T-helper 1 cell treated with Interleukin-12 subunit alpha and Interleukin-12 subunit beta and Interleukin-4 antibody, amounts not matched to agents 30 ng/mL and 1 ng/mL, for 36 hours (primary cell): ENCODE data around the gene TNS1. TPM values are rescaled to one million over a fixed set of nuclear protein-coding genes. Genes with fewer than 3 reads are reported as not detected.

Experiments
- intact Hi-C: fragments of 100-400 bp; cut with micrococcal nuclease; formaldehyde crosslinking; loops from one replicate; pipeline ENCODE4 v1.15.1; 2024
- total RNA-seq: library from RNA; stranded (reverse); gene quantifications from 2 replicates; pipeline ENCODE4 v1.2.3, GENCODE V29; 2022

The TNS1 gene
- total RNA-seq, 1 donor from 2014 or later, result 1.0 TPM

DNA sequence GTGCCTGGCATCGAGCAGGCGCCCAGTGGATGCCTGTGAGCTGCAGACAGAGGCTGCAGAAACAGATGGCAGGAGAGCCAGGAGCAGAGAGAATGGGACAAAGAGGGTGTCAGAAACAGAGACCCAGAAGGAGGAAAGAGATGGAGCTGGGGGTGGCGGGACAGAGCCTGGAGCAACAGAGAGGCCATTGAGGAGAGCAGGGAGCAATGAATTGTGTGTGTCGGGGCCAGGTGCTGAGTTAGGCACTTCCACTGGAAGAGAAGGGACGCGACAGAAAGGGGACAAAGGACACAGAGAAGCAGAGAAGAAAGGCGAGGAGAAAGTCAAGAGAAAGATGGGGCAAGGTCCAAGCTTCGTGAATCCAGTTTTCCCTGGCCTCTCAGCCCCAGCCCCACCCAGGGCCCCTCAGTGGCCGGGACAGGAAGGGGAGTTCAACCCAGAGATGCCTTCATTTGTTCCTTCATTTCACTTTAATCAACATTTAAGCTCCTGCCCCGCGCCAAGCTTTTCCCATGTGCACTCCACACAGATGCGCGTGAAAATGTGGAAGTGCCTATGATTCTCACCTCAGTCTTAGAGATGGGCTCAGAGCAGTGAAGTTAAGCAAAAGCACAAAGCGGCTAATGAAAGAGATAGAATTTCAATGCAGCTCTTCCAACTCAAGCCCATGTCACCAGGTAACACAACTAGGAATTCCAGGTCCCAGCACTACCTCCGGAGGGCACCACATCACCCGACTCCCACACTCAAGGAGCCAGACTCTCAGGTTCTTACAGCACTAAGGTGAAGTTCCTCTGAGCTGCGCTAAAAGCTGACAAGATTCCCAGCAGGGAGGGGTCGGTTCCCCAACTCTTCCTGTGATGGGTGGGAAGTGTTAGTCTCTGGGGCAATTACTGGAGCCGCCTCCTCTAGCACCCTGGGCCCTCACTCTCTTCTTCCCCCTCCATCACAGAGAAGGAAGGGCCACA is 55.1 kb downstream of the TNS1 start:
- intact Hi-C loops, result no loop called here

DNA sequence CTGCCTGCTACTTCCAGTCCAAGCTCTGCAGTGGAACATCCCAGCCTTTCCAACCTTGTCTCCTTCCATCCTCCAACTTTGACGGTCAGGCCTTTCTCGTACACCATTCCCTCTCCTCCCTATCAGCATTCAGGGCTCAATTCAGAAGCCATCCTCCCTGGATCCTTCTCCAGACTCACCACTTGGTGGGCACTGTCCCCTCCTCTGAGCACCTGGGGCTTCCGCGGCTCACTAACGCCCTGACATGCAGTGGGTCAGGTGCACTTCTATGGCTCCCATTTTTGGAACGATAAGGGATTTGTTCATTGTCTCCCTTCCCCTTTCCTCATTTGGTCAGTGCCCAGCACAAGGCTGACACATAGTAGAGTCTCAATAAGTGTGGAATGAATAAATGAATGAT is 56.7 kb downstream of the TNS1 start:
- intact Hi-C loops, result no loop called here

DNA sequence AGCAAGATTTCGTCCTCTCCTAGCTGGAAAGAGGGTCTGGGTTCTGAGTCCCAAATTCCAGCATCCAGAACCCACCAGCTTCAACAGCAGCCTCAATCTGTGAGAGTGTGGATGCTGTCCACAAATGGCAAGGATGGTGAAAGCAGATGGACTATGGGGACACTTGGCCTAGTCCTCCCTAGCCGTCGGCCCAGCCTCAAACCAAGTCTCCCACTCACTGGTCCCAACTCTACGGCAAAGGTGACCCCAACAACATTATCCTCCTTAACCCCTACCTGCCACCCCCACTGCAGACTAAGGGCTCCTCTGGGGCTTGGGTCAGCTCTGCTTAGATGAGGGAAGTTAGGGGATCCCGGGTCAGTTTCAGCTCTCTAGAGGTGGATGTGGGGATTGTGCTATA is 57.3 kb downstream of the TNS1 start:
- intact Hi-C loops, result no loop called here

DNA sequence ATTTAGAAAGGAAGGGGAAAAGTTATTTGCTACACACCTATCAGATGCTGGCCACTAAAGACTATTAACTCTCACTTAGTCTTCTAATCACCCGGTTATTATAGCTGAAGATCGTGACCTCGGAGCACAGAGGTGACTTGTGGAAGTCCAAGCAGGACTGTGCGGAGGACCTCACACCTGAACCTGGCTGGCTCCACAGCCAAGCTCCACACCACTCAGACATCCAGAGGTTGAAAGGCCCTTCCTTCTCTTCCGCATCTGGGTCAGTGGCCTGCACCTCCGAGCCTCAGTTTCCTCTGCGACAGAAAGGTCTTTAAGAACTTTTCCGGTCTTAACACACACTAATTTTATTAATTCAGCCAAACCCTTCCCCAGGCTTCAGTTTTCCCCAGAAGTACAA is 57.9 kb downstream of the TNS1 start:
- intact Hi-C loops, result no loop called here

DNA sequence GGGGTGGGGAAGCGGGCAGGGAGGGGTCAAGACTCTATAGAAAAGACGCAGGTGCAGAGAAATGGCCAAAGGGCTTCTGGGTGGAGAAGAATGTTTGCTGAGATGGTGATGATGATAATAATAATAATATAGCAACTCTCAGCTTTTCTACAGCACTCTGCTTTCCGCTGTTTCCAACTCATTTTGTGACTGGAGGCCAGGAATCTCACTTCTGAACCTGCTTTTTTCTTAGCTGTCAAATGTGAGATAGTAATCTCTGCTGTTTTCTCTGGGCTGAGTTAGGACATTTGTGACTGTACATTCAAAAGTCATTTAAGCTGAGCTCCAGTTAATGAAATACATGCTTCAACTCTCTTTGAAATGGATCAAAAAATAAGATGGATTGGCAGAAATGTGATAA is 58.4 kb downstream of the TNS1 start:
- intact Hi-C loops, result no loop called here

DNA sequence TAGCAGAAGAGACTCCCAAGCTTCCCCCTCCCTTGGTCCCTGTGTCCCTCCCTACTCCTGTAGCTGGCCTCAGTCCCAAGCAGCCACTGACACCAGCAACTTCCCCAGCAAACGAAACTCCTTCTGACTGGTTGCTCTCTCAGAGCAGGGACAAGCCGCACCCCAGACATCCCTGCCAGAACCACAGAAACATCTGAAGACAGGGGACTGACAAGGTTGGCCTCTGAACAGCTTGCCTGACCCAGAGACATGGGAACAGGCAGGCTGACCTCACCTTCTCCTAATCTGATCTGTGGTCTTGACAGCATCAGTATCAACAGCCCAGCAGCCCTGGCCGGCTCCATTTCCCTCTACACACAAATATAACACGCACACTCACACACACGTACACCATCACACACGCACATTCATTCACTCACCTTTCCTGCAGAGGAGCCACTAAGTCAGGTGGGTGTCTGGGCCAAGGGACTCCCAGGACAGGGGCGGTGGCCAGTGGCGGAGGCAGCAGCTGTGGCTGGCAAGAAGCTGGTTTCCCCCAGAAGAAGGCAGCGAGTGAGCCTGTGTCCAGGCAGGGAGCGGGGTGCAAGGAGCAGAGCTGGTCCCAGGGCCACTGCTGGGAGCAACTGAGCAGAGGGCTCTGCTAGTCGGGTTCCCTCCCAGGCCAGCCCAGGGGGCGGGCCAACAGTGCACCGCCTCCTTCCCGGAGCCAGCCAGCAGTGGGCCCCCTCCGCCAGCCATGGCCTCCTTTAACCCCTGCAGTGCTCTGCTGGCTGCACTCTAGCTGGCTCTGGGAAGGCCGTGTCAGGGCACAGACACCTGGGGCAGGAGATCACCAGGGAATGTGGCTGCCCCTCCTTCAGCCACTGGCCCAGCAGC is 59.1 kb downstream of the TNS1 start:
- intact Hi-C loops, result no loop called here

DNA sequence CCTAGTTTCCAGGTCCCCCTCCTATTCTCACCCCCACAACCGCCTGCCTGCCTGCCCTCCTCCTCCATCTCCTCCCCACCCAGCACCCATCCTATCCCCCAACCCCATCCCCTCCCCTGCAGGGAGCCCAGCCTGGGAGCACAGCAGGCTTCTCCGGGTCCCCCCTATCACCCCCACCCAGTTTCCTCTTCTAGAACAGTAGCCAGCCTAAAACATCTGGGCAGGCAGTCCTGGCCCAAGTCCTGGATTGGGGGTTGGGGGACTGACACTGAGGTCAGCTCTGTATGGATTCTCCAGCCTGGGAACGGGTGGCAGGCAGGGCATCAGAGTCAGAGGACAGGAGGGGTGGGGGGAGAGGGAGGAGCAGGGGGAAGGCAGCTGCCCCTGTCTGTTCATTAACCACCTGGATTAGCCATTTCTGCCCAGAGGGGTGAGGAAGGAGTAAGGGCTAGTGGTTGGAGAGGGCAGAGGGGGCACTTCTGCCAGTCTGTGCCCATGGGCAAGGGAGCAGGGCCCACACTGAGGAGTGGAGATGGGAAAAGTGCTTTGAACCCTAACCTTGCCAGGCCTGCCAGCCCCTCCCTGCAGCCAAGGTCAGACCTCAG is 60.0 kb downstream of the TNS1 start:
- intact Hi-C loops, result no loop called here

DNA sequence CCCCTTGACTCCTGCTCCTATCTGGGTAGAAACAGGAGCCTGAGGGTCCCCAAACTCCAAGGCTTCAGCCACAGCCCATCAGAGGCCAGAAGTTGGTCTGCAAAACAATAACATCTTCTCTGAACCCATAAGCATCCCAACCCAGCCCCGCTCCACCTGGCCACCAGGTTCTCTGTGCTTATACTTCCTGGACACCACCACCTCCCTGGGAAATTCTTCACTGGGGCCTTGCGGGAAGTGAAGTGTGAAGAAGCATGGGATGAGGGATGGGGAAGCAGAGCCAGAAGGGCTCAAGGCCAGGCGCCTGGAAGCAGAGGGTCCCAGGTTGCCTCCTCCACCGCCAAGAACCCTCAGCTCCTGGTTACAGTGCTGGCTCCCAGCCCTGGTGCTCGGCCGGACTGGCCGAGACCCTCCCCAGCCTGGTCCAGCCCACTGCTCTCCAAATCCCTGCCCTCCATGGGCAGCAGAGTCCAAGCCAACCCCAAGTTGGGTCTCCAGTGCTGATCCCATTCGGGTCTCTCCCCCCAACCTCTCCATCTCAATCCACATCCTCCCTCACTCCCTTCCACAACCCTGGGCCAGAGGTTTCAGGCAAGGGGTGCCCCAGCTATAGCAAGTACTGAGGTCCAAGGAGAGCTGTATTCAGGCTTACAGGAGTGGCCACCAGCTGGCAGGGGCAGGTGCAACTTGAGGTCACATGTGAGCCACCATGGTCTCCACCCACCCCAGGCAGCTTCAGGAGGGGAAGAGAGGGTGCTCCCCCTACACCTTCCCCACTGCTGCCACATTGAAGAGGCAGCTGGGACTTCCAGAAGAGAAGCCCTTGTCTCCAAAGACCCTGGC is 60.7 kb downstream of the TNS1 start:
- intact Hi-C loops, result no loop called here

DNA sequence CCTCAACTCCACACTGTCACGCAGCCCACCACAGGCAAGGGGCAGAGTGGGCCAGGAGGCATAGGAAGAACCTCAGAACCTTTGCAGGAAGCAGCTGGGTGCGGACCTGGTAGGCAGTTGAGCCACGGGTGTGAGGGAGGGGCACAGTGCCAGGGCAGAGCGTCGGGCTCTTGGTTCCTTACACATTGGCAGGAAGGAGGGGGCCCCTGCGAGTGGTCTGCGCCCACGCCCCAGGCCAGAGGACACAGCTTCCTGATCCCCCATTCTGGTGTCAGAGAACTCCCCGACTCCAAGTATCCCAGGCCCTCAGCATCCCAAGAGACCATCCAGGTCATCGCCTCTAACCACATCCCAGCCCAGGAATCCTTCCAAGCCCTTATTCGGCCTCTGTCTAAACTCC is 61.5 kb downstream of the TNS1 start:
- intact Hi-C loops, result no loop called here

DNA sequence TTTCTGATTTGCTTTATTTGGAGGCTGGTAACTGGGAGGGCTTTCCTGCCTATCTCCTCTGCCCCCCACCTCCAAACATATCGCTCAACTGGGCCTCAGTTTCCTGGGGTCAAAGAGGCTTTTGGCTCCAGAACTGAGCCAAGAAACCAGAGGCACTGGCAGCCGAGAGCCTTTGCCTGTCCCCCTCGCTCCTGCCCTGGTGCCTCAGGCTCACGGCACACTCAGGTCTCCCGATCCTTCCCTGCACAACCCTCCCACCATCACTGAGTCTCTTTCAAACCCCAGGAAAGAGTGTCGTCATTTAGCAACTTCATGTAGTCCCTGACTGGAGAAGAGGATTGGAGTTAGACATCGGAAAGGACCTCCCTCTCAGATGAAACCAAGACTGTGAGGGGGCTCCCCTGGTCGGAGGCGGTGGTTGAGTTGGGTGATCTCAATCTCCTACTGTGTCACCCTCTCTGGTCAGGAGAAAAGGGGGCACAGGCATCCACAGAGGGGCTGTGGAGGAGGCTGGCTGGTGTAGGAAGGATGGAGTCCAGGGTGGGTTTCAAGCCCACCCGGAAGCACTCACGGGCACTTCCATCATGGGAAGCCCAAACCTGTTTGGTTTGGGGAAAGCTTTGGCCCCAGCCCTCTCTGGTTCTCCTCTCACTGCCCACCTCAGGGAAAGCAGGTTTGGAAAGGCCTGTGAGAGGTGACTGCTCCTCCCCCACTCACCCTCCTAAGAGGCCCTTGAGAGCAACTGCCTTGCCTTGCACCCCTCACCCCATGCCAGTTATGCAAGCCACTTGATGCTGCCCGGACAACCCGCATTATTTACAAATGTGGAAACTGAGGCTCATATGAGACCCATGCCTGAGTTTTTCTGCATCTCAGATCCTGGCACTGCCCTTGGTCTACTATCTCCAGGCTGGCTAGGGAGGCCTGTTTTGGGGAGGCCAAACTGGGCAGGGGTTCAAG is 62.3 kb downstream of the TNS1 start:
- intact Hi-C loops, result no loop called here

DNA sequence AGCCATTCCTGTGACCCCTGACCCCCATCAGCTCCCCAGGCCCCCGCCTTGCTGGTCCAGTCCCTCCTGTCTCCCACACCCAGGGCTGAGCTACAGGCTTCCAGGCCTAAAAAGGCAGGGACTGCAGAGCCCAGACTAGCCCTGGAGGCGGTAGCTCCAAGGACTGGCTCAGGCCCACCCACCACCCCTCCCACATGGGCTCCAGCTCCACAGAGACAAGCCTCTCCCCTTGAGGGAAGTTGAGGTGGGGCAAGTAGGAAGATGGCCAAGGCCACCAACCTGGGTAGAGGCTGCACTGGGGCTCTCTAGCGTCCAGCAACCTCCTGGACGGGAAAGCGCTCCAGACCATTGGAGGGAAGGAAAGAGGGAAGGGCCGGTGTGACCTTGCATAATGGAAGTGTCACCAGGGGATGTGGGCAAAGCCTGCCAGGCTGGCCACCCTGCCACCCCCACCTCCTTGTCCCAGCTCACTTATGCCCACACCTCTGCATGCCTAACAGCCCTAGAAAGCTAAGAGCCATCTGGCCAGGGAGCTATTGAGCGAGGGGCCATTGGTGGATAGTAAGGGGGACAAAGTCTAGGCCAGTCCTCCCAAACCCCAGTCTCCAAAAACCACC is 63.1 kb downstream of the TNS1 start:
- intact Hi-C loops, result no loop called here

DNA sequence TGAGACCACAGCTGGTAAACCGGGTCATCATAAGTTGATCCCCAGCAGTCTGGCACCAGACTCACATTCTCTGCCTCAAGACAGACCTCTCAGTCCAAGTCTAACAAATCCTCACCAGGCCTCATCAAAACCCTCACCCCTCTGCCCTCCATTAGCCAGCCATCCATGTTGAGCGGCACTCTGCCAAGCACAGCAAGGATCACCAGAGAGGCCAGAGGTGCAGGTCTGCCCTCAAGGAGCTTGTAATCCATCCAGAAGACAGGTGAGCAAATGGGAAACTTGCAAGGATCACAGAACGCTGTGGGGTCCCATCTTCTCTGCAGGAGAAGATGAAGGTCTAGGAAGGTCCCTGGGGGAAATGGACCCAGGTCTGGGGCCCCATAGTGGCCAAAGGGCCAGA is 63.6 kb downstream of the TNS1 start:
- intact Hi-C loops, result no loop called here

DNA sequence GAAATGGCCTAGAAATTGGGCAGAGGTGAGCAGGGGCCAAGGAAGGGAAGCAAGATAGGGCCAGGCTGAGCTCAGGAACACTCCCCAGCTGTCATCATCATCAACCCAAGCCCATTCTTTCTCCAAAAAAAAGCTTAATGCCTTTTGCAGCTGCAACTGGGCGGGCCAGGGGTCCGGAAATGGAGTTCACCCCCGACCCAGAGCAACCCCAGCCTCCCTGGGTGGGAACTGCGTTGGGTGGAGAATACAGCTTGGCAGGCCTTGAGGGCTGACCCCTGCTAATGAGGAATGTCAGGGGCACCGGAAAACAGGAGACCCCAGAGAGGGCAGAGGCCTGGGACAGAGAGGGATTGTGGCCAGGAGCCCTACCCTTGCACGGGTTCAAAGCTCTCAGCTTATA is 64.8 kb downstream of the TNS1 start:
- intact Hi-C loops, result no loop called here

DNA sequence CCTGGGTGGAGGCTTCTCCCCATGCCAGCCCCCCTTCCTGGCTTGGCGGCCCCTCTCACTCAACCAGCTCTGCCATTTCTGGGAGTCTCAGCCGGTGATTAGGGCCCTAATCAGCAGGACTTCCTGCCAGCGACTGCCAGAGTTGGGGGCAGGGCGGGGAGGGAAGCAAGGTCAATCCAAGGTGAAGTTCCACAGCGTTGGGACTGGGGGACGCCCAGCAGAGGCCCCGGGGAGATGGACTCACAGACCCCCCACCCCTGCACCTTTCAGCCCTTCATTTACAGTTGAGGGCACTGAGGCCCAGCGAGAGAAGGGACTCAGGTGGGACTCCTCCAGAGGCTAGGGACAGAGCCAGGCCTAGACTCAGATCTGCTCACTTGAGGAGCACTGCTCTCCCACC is 65.3 kb downstream of the TNS1 start:
- intact Hi-C loops, result no loop called here

DNA sequence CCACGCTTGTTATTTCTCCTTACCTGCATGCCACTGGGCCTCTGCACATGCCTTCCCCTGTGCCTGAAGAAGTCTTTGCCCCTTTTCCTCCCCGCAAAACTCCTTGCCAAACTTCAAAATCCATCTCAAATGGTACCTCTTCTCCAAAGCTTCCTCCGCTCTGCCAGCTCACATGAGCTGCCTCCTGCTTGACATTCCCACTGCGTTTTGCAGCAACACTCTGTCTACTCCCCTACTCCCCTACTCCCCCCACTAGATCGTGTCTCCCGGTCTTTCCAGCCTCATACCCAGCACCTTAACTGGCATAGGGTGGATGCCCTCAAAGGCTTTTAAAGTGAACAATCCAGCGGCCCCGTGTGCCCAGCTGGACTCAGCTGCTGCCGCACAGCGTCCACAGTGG is 65.8 kb downstream of the TNS1 start:
- intact Hi-C loops, result no loop called here

DNA sequence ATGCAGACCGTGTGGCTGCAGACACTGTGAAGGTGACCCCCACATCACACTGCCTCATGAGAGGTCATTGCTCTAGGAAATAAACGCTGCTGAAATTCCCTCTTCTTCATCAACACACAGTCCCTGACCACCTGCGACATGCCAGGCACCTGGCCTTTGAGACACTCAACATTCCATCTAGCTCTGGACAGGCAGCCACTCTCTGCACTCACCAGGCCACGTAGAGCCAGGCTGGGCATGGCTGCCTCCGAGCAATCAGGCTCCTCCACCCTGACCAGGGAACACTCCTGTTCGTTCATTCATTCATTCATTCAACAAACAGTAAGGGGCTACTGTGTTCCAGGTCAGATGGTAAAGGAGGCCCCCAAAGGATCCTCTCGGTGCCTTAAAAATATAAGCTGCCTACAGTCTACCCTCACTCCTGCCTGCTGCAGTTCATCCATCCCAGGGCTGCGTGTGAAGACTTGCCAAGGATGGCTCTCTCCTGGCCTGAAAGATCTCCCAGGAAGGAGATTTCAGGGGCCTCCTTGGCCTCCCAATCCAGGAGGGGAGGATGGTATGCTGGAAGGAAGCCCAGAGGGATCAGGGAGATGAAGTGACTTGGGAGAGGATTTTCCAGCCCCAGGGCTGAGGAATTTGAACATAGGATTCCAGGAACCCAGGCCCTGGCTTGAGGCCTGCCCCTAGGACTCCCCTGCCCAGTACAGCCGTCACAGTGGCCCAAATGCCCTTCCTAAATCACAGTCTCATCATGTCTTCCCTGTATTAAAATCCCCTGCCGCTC is 66.7 kb downstream of the TNS1 start:
- intact Hi-C loops, result no loop called here

DNA sequence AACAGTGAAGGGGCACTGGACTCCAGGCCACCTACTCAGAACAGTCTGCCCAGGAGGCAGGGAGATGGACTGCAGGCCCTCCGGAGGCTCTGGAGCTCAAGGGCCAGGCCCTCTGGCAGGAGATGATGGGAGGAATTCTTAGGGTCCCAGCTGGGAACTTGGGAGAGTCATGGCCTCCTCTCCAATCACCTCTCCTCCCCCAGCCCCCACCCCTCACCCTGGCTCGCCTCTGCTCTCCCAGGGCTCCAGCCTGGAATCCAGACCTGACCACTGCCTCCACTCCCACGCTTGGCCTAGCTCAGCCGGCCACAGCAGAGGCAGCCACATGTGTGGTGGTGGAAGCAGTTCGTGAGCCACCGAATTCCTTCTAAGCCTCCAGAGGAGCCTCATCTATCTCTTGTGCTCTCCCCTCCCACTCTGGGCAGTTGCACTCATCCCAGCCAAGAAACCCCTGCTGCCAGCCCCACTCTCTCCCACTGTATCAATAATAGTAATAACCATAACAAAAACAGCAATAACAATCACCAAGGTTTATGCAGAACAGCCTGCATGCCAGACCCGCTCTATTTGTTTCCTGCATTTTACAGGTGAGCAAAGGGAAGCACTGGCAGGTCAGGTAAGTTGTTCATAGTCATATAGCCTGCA is 67.4 kb downstream of the TNS1 start:
- intact Hi-C loops, result no loop called here
